ENCODE results near the gene WDR7.

DNA sequence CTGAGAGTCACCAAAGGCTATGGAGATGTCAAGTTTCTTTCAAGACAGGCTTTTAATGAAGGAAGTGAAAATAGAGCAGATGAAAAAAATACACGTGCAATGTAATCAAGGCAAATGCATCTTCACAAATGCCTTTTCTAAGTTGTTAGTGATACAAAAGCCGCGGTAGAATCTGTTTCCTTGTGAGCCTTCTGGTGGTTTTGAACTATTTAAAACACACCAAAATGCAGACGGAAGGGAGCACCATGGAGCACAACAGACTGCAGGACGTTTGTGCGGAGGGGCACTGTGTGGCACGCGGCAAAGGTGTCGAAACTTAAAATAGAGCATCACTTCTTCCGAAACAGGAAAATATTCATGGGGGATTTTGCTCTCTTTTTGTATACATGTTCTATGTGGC lies 430.7 kb downstream of the WDR7 start:
- TF ChIP-seq, protein P1, sequence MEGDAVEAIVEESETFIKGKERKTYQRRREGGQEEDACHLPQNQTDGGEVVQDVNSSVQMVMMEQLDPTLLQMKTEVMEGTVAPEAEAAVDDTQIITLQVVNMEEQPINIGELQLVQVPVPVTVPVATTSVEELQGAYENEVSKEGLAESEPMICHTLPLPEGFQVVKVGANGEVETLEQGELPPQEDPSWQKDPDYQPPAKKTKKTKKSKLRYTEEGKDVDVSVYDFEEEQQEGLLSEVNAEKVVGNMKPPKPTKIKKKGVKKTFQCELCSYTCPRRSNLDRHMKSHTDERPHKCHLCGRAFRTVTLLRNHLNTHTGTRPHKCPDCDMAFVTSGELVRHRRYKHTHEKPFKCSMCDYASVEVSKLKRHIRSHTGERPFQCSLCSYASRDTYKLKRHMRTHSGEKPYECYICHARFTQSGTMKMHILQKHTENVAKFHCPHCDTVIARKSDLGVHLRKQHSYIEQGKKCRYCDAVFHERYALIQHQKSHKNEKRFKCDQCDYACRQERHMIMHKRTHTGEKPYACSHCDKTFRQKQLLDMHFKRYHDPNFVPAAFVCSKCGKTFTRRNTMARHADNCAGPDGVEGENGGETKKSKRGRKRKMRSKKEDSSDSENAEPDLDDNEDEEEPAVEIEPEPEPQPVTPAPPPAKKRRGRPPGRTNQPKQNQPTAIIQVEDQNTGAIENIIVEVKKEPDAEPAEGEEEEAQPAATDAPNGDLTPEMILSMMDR (IDR thresholded peaks at IDR 0.05): no peak
- TF ChIP-seq POLR2AphosphoS5 (IDR thresholded peaks at IDR 0.05) (no peak), POLR2A (IDR thresholded peaks at IDR 0.05) (no peak), EP300 (IDR thresholded peaks at IDR 0.05) (no peak)
